PC-9 (cell line): ENCODE data around the gene HES2. TPM values are rescaled to one million over a fixed set of nuclear protein-coding genes. Genes with fewer than 3 reads are reported as not detected.

Source experiments
- BruUV-seq: library from RNA; stranded (reverse); fragments of 400-500 nt; replicated peaks from 2 replicates; lab custom pipeline; 2021; lab: Mats Ljungman, UMichigan
- CTCF ChIA-PET: fragments of 300-600 bp; sonication (Branson Sonifier 250); formaldehyde crosslinking; loops from one replicate; lab custom pipeline; 2022; ENCODE audit warnings: antibody characterized with exemption; lab: Charles Lee
- POLR2A ChIA-PET: fragments of 300-600 bp; sonication (Branson Sonifier 250); formaldehyde crosslinking; loops from one replicate; lab custom pipeline; 2022; ENCODE audit warnings: antibody characterized with exemption; ENCODE audit not compliant: unreplicated experiment; lab: Charles Lee
- DNase-seq, 2 experiments: peaks; one replicate each; pipeline versions ENCODE4 v3.0.0 to v3.0.0-alpha.2; 2015 to 2022; ENCODE audit warnings: mixed read lengths in 1 of 2
- H2AFZ ChIP-seq: fragments of 200-600 bp; sonication (generic); 2 replicates; pipeline ENCODE4 v1.8.1; 2017; ENCODE audit warnings: antibody characterized with exemption
- H3F3A ChIP-seq: fragments of 200-600 bp; sonication (generic); 2 replicates; pipeline ENCODE4 v1.8.1; 2017; ENCODE audit warnings: antibody characterized with exemption, mild to moderate bottlenecking, low read depth; ENCODE audit not compliant: insufficient read depth
- H3K27ac ChIP-seq: fragments of 200-600 bp; sonication (generic); 2 replicates; pipeline ENCODE4 v1.6.1; 2016; ENCODE audit warnings: mixed run types
- H3K27me3 ChIP-seq: fragments of 200-600 bp; sonication (generic); 2 replicates; pipeline ENCODE4 v1.6.1; 2016; ENCODE audit warnings: low read depth, mixed run types; ENCODE audit not compliant: insufficient read depth
- H3K36me3 ChIP-seq: fragments of 200-600 bp; sonication (generic); 2 replicates; pipeline ENCODE4 v1.6.1; 2016; ENCODE audit warnings: low read depth, mixed run types
- H3K4me1 ChIP-seq: fragments of 200-600 bp; sonication (generic); replicated peaks from 2 replicates; pipeline ENCODE4 v1.6.1; 2016; ENCODE audit warnings: mixed run types; ENCODE audit not compliant: insufficient read depth
- H3K4me2 ChIP-seq: fragments of 200-600 bp; sonication (generic); 2 replicates; pipeline ENCODE4 v1.6.1; 2017; ENCODE audit warnings: mixed run types
- H3K4me3 ChIP-seq: fragments of 200-600 bp; sonication (generic); 2 replicates; pipeline ENCODE4 v1.6.1; 2016; ENCODE audit warnings: mixed run types
- H3K79me2 ChIP-seq: fragments of 200-600 bp; sonication (generic); 2 replicates; pipeline ENCODE4 v1.6.1; 2017; ENCODE audit warnings: low read depth, mixed run types
- H3K9me2 ChIP-seq: fragments of 200-600 bp; sonication (generic); 2 replicates; pipeline ENCODE4 v1.8.1; 2017; ENCODE audit warnings: mild to moderate bottlenecking; ENCODE audit not compliant: insufficient read depth
- H3K9me3 ChIP-seq: fragments of 200-600 bp; sonication (generic); 2 replicates; pipeline ENCODE4 v1.8.1; 2016; ENCODE audit warnings: low read depth; ENCODE audit not compliant: insufficient read depth
- H4K20me1 ChIP-seq: fragments of 200-600 bp; sonication (generic); 2 replicates; pipeline ENCODE4 v1.8.1; 2017; ENCODE audit not compliant: insufficient read depth
- EZH2 ChIP-seq: fragments of 200-600 bp; sonication (generic); IDR thresholded peaks from 2 replicates; pipeline ENCODE4 v1.8.0; 2017; ENCODE audit warnings: antibody characterized with exemption, low read depth
- intact Hi-C: fragments of 100-400 bp; cut with micrococcal nuclease; formaldehyde crosslinking; loops from one replicate; pipeline ENCODE4 v1.10.0; 2022; ENCODE audit not compliant: unreplicated experiment
- total RNA-seq: library from RNA; stranded (reverse); gene quantifications from 2 replicates; pipeline ENCODE4 v1.2.3, GENCODE V29; 2021
- TF ChIP-seq, protein P1 (sequence below): fragments of 200-600 bp; sonication (generic); conservative IDR thresholded peaks from 2 replicates; pipeline ENCODE4 v1.6.1; 2017; ENCODE audit warnings: mixed run types, antibody characterized with exemption, mild to moderate bottlenecking, moderate library complexity

The HES2 gene
- total RNA-seq, 1 experiment from 2014 or later: 2.1 TPM

DNA sequence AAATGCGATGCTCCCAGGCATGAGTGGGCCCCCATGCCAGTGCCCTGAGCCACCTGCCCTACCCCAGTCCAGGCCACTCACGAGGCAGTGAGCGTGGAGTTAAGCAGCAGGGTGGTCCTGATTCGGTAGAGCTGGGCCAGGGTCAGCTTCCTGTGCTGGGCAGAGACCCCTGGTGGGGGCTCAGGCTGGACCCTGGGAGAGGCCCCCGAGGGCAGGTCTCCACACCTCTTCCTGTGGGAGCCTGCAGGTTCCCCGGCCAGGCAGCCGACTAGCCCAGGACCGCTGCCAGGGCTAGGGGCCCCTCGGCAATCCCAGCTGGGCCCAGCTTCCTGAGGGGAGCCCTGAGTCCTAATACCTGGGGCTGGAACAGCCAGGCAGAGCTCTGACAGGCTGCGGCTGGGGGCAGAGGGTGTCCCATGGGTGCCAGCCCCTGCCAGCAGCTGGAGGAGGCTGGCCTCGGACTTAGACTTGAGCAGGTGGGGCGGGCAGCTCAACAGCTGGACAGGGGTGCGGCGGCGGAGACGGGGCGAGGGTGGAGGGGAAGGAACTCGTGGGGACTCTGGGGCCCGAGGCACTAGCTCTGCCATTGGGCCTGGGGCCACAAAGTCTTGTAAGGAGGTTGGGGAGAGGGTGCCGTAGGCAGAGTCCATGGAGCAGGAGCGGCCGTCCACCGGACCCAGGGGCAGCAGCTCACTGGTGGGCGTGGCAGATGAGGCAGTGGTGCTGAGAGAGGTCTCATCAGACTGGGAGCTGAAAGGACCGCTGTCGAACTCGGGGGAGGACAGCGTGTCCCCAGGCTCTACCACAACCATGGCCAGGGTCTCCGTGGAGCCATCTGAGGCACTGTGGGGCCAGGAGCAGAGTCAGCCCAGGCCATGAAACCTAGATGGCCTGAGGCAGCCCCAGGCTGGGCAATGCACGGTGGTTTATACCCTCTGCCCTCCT, 48.3 kb upstream of the HES2 start:
- CTCF ChIA-PET: no interaction called here

DNA sequence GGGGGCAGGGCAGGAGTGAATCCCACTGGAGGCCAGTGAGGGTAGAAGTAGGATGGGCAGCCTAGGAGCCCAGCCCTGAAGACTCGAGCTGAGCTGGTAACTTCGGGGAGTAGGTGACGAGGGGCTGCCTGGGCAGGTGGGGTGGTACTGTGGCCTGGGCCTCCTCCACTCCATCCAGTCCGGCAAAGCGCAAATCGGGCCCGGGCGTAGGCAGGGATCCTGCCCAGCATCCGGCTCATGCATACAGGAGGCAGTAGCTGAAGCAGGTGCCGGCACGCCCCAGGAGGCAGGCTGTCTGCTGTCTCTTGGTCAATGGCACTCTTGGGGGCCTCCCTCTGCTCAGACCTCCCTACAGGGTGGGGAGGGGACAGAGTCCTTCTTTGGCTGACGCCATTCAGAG, 47.5 kb upstream of the HES2 start:
- no peaks in the 10 kb centered on the region for H3K36me3 ChIP-seq
- H4K20me1 ChIP-seq: no peaks in the 10 kb centered on the region
- no peaks in the 10 kb centered on the region for H3K9me2 ChIP-seq
- H3K27ac ChIP-seq: no peak overlapping the region
- BruUV-seq: no TSS peak
- H3F3A ChIP-seq: peaks cover 6% of the 10 kb centered on the region; the same call in 1 of the 2 replicates
- peaks cover 6% of the 10 kb centered on the region; the same call in 1 of the 2 replicates for H3K4me1 ChIP-seq
- POLR2A ChIA-PET: no interaction called here
- TF ChIP-seq, protein P1, sequence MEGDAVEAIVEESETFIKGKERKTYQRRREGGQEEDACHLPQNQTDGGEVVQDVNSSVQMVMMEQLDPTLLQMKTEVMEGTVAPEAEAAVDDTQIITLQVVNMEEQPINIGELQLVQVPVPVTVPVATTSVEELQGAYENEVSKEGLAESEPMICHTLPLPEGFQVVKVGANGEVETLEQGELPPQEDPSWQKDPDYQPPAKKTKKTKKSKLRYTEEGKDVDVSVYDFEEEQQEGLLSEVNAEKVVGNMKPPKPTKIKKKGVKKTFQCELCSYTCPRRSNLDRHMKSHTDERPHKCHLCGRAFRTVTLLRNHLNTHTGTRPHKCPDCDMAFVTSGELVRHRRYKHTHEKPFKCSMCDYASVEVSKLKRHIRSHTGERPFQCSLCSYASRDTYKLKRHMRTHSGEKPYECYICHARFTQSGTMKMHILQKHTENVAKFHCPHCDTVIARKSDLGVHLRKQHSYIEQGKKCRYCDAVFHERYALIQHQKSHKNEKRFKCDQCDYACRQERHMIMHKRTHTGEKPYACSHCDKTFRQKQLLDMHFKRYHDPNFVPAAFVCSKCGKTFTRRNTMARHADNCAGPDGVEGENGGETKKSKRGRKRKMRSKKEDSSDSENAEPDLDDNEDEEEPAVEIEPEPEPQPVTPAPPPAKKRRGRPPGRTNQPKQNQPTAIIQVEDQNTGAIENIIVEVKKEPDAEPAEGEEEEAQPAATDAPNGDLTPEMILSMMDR: no peak
- TF ChIP-seq EZH2: no peak
- no peak overlapping the region for H2AFZ ChIP-seq
- DNase-seq: no peak
- no peaks in the 10 kb centered on the region for H3K27me3 ChIP-seq
- H3K4me3 ChIP-seq: no peak overlapping the region
- H3K4me2 ChIP-seq: no peak overlapping the region
- CTCF ChIA-PET: interaction anchor here (0.6 kb wide), 1 partner anchor 156 kb away, joined by 3 read pairs; no protein-coding TSS in a partner anchor
- H3K79me2 ChIP-seq: no peaks in the 10 kb centered on the region
- intact Hi-C loops: no loop called here
- no peaks in the 10 kb centered on the region for H3K9me3 ChIP-seq

More for the DNA sequence above, 48.3 kb upstream of the HES2 start:
- POLR2A ChIA-PET: no interaction called here
- Histone ChIP-seq H3K79me2 (no peaks in the 10 kb centered on the region), H3K27ac (no peak overlapping the region), H3K27me3 (no peaks in the 10 kb centered on the region), H3K36me3 (no peaks in the 10 kb centered on the region), H4K20me1 (no peaks in the 10 kb centered on the region), H3K9me3 (no peaks in the 10 kb centered on the region), H3K4me1 (peaks cover 11% of the 10 kb centered on the region; the same call in 1 of the 2 replicates), H3K4me2 (no peak overlapping the region), H3F3A (peaks cover 10% of the 10 kb centered on the region; the same call in 1 of the 2 replicates), H2AFZ (no peak overlapping the region), H3K9me2 (no peaks in the 10 kb centered on the region), H3K4me3 (no peak overlapping the region)
- no peak for DNase-seq
- TF ChIP-seq EZH2: no peak
- intact Hi-C loops: no loop called here
- no TSS peak for BruUV-seq

DNA sequence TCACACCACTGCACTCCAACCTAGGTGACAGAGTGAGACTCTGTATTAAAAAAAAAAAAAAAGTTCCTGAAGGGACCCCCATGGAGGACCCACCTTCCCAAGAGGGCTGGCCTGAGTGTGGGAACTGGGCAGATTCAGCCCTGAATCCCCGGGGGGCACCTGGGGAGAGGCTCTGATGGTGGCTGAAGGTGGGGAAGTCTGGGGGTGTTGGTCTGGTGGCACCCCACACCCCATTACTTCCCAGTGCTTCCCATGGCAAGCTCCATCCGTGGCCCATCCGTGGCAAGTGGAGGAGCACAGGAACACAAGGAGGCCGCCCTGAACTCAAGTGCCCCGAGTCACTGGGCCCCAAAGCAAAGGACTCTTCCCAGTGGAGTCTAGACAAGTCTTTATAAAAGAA, 47.0 kb upstream of the HES2 start:
- no TSS peak for BruUV-seq
- intact Hi-C loops: no loop called here
- ChIA-PET CTCF (interaction anchor here (0.6 kb wide), 2 partner anchors 11 to 157 kb away, joined by 3 to 7 read pairs; no protein-coding TSS in a partner anchor), POLR2A (no interaction called here)
- H3K79me2 ChIP-seq: no peaks in the 10 kb centered on the region
- H4K20me1 ChIP-seq: no peaks in the 10 kb centered on the region
- no peaks in the 10 kb centered on the region for H3K9me2 ChIP-seq
- H3K27ac ChIP-seq: no peak overlapping the region
- no peaks in the 10 kb centered on the region for H3K27me3 ChIP-seq
- H3K9me3 ChIP-seq: no peaks in the 10 kb centered on the region
- no peak overlapping the region for H3K4me2 ChIP-seq
- no peak for TF ChIP-seq EZH2
- TF ChIP-seq, protein P1: no peak
- H2AFZ ChIP-seq: no peak overlapping the region
- 0 out of 2 replicates have a peak, but pooled peaks cover 2% of the 10 kb centered on the region for H3K4me1 ChIP-seq
- no peaks in the 10 kb centered on the region for H3K36me3 ChIP-seq
- DNase-seq: no peak
- no peak overlapping the region for H3K4me3 ChIP-seq
- H3F3A ChIP-seq: peaks cover 2% of the 10 kb centered on the region; the same call in 1 of the 2 replicates
